HG03139 (cell line): ENCODE measurements around the gene GALNT17.

ENCODE experiments used
- ATAC-seq: cut with Tn5 transposase; IDR thresholded peaks from one replicate; pipeline ENCODE4 v1.9.1; 2021; ENCODE audit not compliant: unreplicated experiment

Gene GALNT17

DNA sequence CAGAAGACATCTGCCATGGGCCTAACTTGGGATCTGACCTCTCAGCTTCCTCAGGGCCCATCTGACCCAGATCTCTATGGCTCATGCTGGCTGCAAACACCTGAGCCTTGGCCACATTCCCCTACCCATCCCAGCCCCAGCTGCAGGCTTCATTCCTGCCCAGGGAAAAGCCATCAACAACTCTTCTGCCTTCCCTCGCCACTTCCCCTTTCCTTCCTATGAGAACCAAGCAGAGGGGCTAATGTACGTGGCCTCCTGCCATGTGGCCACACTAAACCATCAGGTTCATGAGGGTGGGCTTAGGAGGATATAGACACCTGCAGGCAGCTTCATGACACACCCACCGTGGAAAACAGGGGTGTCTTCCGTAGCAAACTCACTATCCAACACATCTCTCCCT lies 312.2 kb downstream of the GALNT17 start:
- ATAC-seq = no peak

DNA sequence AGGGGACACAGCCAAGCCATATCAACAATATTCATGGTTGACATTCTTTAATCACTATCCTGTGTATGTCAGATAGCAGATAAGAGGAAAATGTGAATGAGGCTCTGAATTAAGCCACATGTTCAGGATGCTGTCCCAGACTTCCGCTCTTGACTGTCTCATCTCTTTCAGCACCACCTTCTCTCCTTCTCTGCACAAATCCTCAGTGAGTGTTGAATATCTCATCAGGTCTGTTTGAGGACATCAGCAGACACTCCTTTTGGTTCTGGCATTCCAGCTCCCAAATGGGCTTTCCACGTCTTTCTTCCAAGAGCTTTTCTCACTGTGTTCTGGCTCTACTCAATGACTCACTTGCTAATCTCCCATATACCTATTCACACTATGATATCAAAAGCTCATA lies 321.7 kb downstream of the GALNT17 start:
- no peak for ATAC-seq

DNA sequence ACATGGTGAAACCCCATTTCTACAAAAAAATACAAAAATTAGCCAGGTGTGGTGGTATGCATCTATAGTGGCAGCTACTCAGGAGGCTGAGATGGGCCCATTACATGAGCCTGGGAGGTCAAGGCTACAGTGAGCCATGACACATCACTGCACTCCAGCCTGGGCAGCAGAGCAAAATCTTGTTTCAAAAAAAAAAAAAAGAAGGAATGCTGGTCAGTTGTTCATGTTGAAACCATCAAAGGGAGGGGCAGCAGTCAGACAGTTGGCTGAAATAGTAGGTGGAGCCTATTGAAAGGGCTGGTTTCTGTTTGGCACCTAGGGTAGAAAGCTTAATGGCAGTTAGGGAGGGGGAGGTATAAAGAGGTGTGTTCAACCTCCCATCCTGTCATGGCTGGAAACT lies 323.0 kb downstream of the GALNT17 start:
- ATAC-seq = no peak

DNA sequence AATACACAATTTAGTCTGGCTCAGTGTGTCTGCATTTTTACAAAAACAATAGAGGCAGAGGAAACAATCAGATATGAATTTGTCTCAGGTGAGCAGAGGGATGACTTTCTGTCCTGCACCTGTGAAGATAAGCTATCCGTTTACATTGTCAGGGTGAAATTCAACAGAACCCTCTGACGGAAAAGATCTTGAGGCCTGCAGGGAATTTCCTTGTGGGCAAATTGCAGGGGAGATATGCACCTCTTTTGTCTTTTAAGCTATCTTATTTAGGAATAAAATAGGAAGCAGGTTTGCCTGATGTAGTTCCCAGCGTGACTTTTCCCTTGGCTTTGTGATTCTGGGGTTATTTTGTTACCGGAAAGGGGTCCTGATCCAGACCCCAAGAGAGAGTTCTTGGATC lies 325.1 kb downstream of the GALNT17 start:
- ATAC-seq = no peak

DNA sequence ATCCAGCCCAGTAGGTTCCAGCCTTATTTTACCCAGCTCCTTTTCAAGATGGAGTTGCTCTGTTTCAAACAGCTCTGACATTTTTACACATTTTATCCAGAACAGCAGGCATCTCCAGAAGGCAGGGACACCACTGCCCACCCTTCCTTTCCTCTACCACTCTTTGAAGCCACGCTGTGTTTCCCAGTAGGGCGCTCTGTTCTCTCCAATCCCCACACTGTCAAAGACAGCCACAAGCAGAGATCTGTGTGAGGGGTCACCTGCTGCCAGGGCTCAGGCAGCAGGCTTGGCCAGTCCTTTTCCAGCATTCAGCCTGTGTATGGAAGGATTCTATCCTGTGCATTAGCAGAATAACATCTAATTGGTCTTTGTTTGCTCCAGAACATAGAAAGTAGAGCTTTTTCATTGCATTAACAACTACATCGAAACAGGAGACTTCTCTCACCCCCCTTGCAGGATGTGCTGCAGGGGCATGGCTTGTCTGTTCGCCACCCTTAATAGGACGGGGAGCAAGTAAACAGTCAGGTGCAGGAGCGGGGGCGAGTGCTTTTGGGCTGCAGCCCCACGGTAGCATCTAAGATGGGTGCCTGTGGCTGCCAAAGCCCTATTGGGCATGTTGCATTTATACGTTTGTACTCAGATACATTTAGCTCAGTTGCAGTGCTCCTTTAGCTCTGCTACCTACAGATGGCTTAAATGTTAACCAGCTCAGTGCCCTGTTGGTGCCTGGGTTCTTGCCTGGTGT lies 326.1 kb downstream of the GALNT17 start:
- no peak for ATAC-seq

DNA sequence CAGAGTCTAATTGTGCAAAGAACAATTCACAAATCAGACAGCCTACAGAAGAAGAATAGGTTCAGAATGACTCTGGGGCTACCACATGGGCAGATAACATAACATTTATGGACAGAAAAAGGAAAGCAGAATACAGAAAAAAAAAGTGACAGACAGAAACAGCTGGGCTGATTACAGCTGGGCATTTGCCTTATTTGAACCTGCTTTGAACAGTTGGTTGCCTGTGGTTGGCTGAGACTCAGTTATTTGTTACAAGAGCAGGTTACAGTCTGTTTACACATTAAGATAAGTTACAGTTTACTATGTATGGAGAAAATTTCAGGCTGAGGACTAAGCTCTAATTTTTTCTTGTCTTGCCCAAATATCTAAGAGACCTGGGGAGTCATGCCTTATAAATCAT lies 327.2 kb downstream of the GALNT17 start:
- ATAC-seq = no peak

DNA sequence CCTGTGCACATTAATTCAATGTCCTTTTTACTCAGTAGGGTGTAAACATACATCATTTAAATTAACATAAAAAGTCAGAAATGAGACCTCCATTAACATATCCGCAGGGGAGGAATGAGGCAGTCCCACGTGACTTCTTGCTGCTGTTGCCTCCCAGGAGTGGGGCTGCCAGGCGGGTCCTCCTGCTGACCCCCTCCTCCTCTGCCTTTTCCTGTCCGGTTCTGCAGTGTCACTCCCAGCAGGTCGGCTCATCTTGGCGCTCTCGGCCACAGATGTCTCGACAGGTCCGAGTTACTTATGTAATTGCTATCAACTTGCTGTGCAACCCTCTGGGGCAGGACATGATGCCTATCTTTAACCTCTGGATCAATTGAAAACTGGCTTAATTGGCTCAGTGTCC lies 329.6 kb downstream of the GALNT17 start:
- ATAC-seq = no peak

DNA sequence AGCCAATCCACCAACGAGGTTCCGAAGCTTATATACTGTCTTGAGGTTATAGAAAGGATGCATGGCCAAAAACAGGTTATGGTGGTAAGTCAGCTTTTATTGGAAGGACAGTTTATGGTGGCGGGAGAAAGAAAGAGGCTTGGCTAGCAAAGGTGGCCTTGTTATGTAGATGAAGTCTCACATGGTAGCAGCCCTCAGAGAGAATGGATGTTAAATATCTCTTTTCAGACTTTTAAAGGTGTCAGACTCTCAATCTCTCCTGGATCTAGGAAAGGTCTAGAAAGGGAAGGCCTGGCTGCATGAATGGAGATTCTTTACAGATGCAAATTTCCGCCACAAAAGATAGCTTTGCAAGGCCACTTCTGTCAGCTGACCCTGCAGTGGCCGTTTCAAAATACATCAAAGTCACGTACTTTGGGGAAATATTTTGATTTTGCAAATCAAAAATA lies 333.8 kb downstream of the GALNT17 start:
- ATAC-seq = no peak

DNA sequence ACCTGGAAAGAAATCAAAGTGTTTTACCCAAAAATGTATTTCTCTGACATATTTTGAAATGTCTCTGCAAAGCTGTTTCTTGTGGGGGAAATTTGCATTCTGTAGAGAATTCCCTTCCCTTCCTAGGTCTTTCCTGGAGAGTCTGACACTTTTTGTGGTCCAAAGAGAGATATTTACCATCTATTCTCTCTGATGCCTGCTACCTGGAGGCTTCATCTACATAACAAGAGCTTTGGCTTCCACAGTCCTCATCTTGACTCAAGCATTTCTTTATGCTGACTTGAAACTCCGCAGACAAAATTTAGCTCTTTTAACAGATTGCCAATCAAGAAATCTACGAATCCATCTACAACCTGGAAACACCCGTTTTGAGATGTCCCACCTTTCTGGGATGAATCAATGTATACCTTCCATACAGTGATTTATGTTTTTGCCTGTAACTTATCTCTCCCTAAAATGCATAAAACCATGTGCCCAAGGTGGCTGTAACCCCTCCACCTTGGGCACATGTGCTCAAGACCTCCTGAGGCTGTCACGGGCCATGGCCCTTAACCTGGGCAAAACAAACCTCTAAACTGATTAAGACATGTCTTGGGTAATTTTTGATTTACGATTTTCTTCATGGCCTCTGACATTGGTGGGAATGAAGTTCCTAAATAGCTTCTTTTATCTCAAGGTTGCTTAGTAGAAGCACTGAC lies 334.7 kb downstream of the GALNT17 start:
- no peak for ATAC-seq

DNA sequence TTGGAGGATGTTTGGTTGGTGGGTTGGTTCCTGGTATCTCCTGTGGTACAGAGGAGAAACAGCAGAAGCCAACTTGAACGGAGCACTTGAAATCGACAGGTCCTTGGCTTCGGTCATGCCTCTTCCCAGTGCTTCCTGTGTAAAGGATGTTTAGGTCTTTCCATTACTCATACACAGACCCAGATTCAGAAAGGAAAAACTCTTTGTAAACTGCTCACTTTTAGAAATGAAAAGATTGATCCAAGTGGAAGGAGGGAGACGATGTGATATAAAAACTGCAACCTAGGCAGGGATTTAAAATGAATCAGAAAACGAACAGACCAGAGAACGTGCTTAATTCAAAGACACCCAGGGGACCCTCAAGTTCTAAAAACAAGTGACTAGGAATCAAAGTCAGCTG lies 338.4 kb downstream of the GALNT17 start:
- no peak for ATAC-seq

DNA sequence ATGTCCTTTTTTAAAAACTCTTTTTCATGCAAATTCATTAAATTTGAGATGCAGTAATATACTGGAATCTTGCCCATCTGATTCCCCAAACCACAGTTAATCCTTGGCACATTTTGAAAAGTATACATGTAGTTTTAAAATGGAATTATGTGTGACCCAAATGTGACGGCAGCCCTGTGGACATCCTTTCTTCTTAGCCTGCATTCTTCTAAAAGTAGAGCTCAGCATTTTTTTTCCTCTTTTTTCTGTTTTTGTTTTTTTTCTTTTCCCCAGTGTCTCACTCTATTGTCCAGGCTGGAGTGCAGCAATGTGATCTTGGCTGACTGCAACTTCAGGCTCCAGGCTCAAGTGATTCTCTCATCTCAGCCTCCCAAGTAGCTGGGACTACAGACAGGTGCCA lies 338.9 kb downstream of the GALNT17 start:
- no peak for ATAC-seq

DNA sequence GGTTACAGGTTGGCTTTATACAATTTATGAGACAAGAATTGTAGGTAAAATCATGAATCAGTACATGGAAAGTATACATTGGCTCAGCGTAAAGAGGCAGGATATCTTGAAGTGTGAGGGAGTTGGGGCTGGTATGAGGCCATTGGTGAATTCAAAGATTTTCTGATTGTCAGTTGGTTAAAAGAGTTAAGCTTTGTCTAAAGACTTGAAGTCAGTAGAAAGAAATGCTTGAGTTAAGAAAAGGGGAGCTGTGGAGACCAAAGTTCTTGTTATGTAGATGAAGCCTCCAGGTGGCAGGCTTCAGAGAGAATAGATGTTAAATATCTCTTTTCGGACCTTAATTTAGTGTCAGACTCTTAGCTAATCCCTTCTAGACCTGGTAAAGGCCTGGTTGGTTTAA lies 341.0 kb downstream of the GALNT17 start:
- ATAC-seq = no peak

DNA sequence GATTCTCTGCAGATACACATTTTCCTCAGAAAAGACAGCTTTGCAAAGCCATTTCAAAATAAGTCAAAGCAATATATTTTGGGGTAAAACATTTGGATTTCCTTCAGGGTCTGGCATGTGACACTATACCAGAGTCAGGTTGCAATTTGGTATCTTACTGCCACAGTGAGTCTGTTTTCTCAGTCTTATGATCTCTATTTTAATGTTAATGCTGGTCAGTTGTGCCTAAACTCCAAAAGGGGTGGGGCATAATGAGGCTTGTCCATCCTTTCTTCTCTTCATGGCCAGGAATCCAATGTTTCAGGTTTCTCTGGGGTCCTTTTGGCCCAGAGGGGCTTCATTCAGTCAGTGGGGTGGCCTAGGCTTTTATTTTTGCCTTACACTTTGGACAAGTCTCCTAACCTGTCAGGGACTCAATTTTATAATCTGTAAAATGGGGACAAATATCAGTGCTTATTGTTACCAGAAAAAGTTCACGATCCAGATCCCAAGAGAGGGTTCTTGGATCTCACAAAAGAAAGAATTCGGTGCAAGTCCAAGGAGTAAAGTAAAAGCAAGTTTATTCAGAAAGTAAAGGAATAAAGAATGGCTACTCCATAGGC lies 341.5 kb downstream of the GALNT17 start:
- ATAC-seq = no peak

DNA sequence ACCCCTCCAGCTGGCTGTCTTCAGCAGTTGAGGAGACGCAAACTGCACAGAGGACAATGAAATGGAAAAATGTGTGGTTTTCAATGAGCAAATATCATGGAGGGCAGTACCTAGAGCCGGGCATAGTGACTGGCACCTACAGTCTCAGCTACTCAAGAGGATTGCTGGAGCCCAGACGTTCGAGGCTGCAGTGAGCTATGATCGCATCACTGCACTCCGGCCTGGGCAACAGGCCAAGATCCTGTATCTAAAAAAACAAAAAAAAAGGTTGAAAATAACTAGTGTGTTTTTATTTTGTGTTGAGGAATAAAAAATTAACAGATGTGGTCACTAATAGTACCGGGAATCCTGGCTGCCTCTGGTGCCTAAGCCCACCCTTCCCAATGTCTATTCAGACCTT lies 345.5 kb downstream of the GALNT17 start:
- no peak for ATAC-seq

DNA sequence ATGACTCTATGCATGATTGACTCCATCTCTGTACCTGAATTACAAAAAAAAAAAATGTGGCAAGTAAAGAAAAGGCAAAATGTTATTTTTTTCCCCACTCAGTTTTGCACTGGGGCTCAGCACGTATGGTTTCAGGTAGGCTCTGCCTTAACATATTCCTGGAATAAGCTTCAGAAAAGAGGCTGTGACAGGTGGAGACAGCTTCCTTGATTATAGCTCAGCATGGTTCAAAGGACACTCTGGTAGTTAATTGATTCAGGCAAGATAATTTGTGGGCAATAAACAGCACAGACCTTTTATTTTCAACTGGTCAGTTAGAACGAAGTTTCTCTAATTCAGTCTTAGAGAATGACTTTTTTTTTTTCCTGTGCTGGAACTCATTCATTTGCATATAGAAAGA lies 347.3 kb downstream of the GALNT17 start:
- no peak for ATAC-seq

DNA sequence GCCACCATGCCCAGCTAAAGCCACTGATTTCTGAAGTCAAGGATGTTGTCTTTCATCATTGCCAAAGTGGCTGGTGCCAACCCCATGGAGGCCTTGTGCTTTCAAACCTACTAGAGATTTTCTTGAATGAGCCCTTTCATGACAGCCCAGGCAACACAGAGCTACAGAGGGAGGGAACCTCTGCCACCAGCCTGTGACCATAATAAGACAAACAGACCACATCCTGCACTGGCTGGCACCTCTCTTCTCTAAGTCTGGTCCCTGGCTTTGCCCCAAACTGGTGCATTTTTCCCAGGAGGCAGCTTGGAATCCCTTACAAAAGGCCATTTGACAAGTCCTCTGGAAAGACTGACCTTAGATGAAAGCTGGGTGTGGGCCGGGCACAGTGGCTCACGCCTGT lies 348.8 kb downstream of the GALNT17 start:
- no peak for ATAC-seq

DNA sequence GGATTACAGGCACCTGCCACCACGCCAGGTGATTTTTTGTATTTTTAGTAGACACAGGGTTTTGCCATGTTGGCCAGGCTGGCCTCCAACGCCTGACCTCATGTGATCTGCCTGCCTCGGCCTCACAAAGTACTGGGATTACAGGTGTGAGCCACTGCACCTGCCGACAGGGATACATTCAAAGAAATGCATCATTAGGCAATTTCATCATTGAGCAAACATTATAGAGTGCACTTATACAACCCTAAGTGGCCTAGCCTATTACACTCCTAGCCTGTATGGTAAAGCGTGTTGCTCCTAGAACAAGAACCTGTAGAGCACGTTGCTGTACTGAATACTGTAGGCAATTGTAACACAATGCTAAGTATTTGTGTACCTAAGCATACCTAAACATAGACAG lies 350.3 kb downstream of the GALNT17 start:
- no peak for ATAC-seq

DNA sequence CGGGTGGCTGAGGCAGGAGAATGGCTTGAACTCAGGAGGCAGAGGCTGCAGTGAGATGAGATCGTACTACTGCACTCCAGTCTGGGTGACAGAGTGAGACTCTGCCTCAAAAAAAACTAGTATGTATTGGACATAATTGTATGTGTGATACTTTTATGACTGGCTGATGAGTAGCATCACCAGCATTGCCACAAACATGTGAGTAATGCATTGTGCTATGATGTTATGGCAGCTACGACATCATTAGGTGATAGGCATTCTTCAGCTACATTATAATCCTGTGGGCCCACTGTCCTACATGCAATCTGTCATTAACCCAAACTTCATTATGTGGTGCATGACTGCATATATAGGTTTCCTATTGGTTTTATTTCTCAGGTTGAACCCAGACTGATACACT lies 352.4 kb downstream of the GALNT17 start:
- no peak for ATAC-seq

DNA sequence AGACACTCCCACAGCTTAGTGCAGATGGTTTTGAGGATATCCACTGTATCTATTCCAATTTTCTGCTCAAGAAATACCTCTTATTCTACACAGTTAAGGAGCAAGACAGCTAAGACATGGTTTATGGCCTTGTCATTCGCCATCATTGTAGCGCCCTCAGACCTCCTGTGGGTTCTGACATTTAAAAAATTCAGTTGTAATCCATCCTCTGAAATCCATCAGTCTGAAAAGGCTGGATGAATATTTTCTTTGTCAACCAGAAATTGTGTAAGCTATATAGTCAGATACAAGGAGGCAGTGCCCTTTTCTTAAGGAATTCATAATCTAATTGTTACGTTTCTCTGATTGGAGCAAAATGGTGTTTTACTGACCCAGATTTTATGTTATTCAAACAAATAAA lies 353.6 kb downstream of the GALNT17 start:
- no peak for ATAC-seq

DNA sequence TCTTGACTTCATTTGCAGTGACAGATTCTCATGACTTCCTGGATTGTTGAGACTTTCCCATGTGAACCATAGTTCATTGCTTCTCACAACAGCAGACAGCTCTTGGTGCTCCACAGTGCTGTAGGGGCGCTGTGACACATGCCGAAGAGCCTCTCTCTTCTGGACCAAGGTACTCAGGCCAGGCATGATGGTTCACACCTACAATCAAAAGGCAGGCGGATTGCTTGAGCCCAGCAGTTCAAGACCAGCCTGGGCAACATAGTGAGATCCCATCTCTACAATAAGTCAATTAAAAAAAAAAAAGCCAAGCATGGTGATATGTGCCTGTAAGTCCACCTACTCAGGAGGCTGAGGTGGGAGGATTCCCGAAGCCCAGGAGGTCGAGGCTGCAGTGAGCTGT lies 354.5 kb downstream of the GALNT17 start:
- no peak for ATAC-seq

DNA sequence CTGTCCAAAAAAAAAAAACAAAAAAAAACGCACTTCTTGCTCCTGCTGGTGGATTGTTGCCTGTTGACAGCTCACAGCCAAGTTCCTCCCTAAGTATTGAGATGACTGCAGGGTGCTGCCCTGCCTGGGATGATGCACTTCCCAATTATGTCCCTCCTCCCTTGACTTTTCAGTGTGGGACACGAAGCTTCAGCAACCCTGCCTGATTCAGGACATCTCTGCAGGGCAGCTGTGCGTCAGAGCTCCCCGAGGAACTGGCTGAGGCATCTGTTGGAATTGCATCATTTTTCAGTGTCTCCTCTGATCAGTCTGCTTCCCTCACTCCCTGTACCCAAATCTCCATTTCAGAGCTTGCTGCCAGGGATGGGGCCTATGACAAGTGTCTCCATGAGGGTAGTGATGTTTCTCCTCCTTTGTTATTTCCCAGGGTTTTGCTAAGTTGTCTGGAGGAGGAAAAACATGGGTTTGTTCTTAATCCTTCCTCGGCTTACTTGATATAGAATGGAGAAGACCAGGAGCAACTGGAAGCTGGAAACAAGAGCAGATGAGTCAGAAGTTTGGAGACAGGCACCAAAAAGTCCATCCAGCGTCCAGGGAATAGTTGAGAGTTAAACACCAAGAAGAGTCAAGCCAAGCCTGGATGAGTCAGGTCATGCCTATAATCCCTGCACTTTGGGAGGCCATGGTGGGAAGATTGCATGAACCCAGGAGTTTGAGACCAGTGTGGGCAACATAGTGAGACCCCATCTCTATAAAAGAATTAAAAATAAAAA lies 355.1 kb downstream of the GALNT17 start:
- ATAC-seq = no peak

DNA sequence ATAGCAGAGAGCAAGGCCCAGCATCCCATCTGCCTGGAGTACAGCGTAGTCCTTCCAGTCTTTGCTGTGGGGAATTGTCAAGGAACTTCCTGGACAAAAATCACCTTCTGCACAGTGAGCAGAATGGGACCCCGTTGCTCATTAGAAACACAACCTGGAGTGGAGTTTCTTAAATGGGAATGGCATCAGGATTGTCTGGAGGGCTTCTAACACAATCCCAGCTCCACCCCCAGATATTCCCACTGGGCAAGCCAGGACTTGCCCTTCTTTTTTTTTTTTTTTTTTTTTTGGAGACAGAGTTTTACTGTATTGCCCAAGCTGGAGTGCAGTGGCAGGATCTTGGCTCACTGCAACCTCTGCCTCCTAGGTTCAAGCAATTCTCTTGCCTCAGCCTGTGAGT lies 356.4 kb downstream of the GALNT17 start:
- ATAC-seq = no peak
